HEK293 (cell line): Measurements from ENCODE around the gene SYTL3.

Experiments used
- ZBTB8A ChIP-seq: fragments of 450-650 bp; formaldehyde crosslinking; IDR thresholded peaks from 2 replicates; pipeline ENCODE4 v1.5.1; 2016; ENCODE audit warnings: missing biosample characterization, missing genetic modification characterization
- ZIC2 ChIP-seq: fragments of 450-650 bp; formaldehyde crosslinking; IDR thresholded peaks from 2 replicates; pipeline ENCODE4 v1.5.1; 2016; ENCODE audit warnings: missing biosample characterization, missing genetic modification characterization

- no peak for TF ChIP-seq ZBTB8A
- TF ChIP-seq ZIC2: no peak
These were observed 60.0 kb downstream of the SYTL3 start for GRCh38 chr6:158709809-158710208.
